Astrocyte of the spinal cord (primary cell): Measurements from ENCODE around the gene THUMPD3.

Experiments used
- DNase-seq: peaks from one replicate; pipeline ENCODE4 v3.0.0; 2011; ENCODE audit warnings: low read depth, low spot score
- H3K4me3 ChIP-seq: 2 replicates; pipeline ENCODE4 v1.5.1; 2011; ENCODE audit warnings: low read depth, mild to moderate bottlenecking, low read length, moderate library complexity
- in situ Hi-C: cut with HindIII; loops from 2 replicates; pipeline ENCODE4 v1.10.0; 2017; ENCODE audit warnings: low sequenced_read_pairs
- TF ChIP-seq, protein P1 (sequence below): IDR thresholded peaks from 2 replicates; pipeline ENCODE4 v1.5.1; 2012; ENCODE audit warnings: low read depth, mild to moderate bottlenecking, low read length, inconsistent platforms

The THUMPD3 gene, protein sequence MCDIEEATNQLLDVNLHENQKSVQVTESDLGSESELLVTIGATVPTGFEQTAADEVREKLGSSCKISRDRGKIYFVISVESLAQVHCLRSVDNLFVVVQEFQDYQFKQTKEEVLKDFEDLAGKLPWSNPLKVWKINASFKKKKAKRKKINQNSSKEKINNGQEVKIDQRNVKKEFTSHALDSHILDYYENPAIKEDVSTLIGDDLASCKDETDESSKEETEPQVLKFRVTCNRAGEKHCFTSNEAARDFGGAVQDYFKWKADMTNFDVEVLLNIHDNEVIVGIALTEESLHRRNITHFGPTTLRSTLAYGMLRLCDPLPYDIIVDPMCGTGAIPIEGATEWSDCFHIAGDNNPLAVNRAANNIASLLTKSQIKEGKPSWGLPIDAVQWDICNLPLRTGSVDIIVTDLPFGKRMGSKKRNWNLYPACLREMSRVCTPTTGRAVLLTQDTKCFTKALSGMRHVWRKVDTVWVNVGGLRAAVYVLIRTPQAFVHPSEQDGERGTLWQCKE

GRCh38 chr3:9362731-9363530 lies at the start of gene THUMPD3:
THUMPD3 (plus strand) TSS chr3:9363054; CDS start chr3:9365069, 2,015 bp downstream.
- in situ Hi-C loops: no loop called here
- DNase-seq: peak; percentile 89
- TF ChIP-seq, protein P1, sequence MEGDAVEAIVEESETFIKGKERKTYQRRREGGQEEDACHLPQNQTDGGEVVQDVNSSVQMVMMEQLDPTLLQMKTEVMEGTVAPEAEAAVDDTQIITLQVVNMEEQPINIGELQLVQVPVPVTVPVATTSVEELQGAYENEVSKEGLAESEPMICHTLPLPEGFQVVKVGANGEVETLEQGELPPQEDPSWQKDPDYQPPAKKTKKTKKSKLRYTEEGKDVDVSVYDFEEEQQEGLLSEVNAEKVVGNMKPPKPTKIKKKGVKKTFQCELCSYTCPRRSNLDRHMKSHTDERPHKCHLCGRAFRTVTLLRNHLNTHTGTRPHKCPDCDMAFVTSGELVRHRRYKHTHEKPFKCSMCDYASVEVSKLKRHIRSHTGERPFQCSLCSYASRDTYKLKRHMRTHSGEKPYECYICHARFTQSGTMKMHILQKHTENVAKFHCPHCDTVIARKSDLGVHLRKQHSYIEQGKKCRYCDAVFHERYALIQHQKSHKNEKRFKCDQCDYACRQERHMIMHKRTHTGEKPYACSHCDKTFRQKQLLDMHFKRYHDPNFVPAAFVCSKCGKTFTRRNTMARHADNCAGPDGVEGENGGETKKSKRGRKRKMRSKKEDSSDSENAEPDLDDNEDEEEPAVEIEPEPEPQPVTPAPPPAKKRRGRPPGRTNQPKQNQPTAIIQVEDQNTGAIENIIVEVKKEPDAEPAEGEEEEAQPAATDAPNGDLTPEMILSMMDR: no peak
- peak within 1 kb of the TSS; percentile 61 for H3K4me3 ChIP-seq

DNA sequence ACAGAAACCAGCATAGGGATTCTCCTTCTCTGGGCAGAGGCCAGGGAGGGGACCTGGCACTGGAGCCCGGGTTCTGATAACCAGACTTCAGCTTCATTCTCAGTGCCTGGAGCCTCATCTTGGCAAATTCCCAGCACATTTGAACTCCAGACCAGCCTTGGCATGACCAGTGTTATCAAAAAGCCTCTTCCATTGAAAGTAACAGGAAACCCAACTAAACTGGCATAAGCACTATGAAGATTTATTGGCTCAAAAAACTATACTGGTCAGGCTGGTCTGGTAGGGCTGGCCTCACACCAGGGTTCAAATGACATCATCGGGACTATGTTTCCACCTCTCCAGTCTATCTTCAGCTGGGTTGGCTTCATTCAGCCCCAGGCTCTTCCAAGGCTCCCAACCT lies 48.1 kb upstream of the THUMPD3 start:
- DNase-seq: no peak
- H3K4me3 ChIP-seq: no peak overlapping the region
- in situ Hi-C loops: no loop called here
- TF ChIP-seq, protein P1: no peak

DNA sequence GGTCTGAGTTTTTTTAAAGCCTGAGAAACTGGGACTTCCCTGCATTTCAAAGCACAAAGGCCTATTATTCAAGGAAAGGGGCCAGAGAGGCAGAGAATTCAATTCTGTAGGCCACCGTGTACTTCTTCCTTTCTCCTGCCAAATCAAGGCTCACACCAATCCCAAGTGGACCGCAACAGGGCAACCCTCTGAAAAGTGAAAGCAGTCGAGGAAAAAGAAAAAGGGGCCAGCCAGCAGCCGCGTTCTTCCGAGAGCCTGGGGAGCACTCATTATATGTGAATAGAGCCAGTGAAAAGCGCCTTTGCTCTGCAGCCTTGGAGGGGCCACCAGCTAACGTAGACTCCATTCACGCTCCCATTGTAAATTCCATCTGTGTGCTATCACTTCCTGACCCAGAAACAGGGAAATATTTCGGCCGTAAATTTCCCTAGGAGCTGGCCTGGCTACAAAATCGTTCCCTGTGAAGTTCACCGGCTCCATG lies 45.9 kb upstream of the THUMPD3 start:
- TF ChIP-seq, protein P1: no peak
- peak overlapping the region; percentile 18 for H3K4me3 ChIP-seq
- DNase-seq: peak; percentile 68
- in situ Hi-C loops: no loop called here

DNA sequence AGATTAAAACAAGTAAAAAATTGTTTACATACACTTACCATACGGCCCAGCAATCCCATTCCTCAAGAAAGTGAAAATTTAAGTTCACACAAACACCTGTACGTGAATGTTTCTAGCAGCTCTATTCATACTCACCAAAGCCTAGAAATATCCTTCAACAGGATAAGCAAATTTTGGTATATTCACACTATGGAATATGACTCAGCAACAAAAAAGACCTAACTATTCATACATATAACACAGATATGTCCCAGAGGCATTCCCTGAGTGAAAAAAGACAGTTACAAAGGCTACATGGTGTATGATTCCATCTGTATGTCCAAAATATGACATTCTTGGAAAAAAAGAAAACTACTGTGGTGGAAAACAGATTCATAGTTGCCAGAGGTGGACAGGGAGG lies 40.1 kb upstream of the THUMPD3 start:
- DNase-seq: no peak
- in situ Hi-C loops: no loop called here
- TF ChIP-seq, protein P1: no peak
- no peak overlapping the region for H3K4me3 ChIP-seq

GRCh38 chr3:9324944-9325343 lies 37.9 kb upstream of the THUMPD3 start:
- no peak overlapping the region for H3K4me3 ChIP-seq
- in situ Hi-C loops: no loop called here
- no peak for DNase-seq
- TF ChIP-seq, protein P1: no peak

- TF ChIP-seq, protein P1: no peak
- DNase-seq: no peak
- no peak overlapping the region for H3K4me3 ChIP-seq
- in situ Hi-C loops: no loop called here
These were observed 35.3 kb upstream of the THUMPD3 start for GRCh38 chr3:9327578-9327977.
